HG03103 (cell line): ENCODE results near the gene TESPA1.
A peak's percentile ranks its signal among the peaks of the same experiment; 100 is the strongest.
"Not testable (repeated sequence)": the region's sequence is repeated elsewhere in the genome, so short reads cannot be mapped to it uniquely, and the experiment has no call there.

Experiments used
- ATAC-seq: cut with Tn5 transposase; IDR thresholded peaks from one replicate; pipeline ENCODE4 v1.9.1; 2021; ENCODE audit warnings: low read depth; ENCODE audit not compliant: unreplicated experiment

Gene TESPA1

DNA sequence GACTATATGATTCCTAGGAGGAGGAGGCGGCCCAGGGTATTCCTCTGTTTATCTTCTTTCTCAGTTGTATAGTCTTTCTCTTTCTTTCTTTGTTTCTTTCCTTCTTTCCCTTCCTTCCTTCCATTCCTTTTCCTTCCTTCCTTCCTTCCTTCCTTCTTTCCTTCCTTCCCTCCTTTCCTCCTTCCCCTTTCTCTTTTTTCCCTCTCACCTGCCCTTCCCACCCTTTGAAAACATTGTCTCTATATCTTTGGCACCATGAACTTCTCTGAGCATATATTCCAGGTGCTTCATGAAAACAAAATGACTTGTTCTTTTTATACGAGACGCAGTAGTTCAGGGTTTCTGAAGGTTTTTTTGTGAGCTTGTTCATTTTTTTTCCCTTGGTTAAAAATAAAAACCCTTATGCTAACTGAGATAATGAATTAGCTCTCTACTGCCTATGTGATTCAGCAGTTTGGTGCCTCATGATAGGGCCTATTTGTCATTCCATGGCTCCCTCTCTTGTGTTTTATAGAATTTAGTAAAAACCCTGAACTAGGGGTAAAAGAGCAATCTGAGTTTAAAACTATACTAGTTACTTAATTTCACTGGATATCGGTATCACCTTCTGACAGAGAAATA, 3.2 kb upstream of the TESPA1 start:
- ATAC-seq, result no peak

GRCh38 chr12:54986773-54987172, 2.2 kb upstream of the TESPA1 start:
- not testable (repeated sequence) for ATAC-seq

DNA sequence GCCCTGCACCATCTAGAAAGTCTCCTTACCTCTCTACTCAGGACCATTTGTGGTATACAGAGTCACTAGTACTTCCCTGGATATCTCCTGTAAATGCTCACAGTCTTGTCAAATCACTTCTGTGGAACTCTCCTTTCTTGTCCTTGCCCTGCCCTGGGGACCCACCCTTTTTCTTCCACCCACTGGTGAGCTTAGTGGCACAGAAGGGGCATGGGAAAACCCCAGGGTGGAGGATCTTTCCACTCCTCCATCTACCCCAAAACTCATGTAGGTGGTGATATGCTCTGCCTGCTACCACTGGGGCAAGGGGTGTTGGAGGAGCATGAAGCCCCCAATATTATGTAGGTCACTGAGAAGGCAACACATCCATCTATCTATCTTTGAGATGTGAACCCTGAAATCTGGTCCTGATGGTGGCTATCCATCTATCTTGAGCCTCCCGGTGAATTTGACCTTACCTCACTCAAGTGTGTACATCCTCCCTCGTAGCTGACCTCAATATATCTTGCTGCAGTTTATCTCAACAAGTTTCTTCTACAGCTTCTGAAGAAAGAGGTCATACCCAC, 943 bp downstream of the TESPA1 start:
- no peak for ATAC-seq

DNA sequence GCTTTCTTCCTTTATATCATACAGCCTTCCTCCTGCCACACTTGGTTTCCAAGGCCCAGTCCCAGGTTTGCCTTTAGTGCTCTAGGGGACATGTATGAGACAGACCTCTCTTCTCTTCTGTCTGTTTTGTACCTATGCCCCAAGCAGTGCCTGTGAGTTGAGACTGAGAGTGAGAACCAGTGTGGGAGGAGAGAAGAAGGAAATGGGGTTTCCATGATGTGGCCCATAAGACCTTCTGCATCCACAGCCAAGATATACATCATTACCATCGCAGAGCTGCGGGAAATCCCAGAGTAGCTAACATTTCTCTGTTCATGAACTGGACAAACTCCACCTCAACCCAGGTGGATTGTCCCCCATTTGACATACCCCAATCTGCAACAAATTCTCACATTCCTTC, 2.8 kb downstream of the TESPA1 start:
- no peak for ATAC-seq

DNA sequence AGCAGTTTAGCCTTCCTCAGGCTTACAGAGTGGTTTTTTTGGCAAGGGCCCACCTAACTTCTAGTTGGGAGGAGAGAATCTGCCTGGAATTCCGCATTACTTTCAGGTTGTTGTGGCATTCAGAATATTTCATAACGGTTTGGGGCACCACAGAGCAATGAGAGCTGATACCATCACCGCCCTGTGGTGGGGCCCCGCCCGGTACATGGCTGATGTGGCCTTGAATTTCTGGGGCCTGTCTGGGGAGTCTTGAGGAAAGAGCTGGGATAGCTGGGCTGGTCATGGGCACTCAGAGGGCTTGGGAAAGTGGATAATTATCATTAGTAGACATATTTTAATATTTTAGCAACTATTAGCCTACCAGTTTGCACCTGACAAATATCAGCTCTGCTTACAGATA, 4.2 kb downstream of the TESPA1 start:
- no peak for ATAC-seq

- no peak for ATAC-seq
These were observed 6.7 kb downstream of the TESPA1 start for GRCh38 chr12:54977857-54978256.

- no peak for ATAC-seq
These were observed 7.4 kb downstream of the TESPA1 start for GRCh38 chr12:54977155-54977554.

- ATAC-seq, result no peak
These were observed 8.7 kb downstream of the TESPA1 start for GRCh38 chr12:54975875-54976274.

DNA sequence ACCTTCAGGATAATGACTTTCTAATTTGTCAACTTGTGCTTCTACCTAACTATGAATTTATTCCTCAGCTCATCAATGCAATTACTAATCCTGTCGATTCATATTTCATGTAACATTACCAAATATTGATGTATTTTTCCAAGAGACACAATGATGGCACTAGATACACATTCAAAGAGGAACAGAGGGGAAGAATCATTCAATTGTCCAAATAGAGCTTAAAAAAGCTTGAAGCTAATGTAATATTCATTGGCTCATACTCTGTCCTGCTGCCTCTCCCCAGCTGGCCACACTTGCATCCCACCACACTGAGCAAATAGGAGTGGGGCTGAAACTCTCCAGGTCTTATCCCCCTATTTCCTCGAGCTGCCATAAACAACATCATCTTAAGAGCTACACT, 9.3 kb downstream of the TESPA1 start:
- no peak for ATAC-seq

GRCh38 chr12:54974279-54974678, 10.3 kb downstream of the TESPA1 start:
- ATAC-seq, result no peak

GRCh38 chr12:54973556-54973955, 11.0 kb downstream of the TESPA1 start:
- no peak for ATAC-seq

DNA sequence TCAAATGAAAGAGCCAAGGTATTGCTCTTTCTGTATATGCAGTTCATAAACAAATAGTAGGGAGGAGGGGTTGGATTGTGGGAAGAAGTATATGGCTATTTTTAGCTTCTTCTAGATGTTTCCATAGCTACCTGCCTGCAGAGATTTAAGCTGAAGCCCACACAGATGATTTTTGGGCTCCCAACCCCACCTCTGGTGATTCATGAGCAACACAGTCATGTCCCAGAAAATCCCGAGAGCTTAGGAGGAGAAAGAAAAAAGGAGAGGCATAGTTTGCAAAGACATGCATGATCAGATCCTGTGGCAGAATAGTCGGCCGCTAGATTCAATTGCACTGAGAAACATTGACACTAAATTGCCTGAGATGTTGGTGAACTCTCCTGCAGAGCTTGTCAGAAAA, 13.8 kb downstream of the TESPA1 start:
- no peak for ATAC-seq

DNA sequence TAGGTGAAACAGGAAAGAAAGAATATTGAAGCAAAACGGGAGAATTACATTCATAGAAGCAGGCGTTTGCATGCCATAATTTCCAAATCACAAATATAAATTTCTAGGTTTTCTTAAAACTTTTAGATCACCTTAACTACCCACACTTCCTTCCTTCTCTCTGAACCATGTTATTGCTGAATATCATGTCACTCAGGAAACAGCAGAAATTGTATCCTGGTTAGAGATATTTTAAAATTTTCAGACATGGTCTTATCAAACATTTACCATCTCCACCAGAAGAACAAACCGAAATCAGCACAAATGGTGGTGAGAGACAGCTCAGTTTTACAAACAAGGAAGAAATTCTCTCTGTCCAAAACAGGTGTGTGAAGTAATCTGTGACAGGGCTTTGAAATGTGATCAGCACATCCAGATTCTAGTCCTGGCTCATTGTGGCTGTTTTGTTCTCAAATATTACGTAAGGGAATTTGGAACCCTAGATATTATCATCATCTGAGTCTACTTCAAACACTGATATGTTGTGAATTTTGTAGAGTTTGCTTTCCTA, 16.3 kb downstream of the TESPA1 start:
- no peak for ATAC-seq

DNA sequence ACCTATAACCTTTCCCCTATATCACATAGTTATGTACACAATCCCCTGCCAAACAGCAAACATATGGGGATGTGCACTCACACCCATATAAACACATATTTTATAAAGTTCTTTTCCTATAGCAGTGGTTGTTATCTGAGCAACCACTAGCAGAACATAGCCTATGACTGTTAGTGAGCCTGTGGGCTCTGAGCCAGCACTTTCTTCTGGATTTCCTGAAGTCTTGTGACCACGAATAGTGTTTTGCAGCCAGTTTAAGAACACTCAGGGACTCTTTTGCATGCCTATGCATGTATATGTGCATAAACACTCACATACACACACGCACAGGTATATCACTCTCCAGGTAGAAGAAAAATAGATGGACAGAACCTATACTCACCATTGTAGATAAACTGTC, 17.1 kb downstream of the TESPA1 start:
- ATAC-seq, result no peak

DNA sequence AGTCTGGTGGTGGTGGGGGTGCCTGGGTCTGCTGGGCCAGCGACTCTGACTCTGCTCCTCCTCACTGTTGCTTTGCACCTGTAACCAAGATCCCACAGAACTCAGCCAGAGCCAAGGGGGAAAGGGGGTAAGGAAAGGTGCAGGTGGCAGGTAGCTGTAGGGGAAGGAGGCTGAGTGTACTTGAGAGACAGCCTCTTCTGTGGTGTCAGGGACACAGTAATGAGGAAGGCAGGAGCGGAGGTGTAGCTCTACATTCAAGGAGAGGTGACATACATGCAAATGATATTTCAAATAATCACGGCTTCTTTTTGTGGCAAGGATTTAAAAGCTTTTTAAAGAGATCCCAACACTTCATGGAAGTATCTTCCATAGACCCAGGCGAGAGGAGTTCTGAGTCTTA, 23.4 kb downstream of the TESPA1 start:
- no peak for ATAC-seq

GRCh38 chr12:54959291-54960018, 25.1 kb downstream of the TESPA1 start:
- peak; percentile 68 for ATAC-seq

DNA sequence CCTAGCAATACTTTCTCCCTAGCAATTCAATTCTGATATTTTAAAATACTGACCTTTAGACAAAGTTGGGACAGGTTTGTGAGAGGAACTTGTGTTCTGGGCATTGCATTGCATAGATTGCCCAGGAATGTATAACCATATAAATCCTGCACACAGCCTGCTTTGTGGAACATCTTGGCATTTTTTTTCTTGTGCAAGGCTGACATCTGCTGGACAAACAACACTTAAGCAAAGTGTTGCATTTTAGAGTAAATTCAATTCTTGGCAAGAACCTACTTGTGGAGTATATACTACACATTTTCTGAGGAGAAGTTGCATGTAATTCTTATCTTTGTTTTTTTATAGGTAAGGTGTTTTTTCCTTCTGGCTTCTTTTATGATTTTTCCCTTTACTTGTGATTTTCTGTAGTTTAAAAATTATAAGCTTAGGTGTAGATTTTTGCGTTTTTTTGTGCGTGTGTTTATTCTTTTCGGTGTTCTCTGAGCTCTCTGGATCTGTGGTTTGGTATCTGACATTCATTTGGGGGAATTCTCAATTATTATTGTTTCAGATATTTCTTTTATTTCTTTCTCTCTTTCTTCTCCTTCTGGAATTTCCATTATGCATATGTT, 26.4 kb downstream of the TESPA1 start:
- ATAC-seq, result no peak

DNA sequence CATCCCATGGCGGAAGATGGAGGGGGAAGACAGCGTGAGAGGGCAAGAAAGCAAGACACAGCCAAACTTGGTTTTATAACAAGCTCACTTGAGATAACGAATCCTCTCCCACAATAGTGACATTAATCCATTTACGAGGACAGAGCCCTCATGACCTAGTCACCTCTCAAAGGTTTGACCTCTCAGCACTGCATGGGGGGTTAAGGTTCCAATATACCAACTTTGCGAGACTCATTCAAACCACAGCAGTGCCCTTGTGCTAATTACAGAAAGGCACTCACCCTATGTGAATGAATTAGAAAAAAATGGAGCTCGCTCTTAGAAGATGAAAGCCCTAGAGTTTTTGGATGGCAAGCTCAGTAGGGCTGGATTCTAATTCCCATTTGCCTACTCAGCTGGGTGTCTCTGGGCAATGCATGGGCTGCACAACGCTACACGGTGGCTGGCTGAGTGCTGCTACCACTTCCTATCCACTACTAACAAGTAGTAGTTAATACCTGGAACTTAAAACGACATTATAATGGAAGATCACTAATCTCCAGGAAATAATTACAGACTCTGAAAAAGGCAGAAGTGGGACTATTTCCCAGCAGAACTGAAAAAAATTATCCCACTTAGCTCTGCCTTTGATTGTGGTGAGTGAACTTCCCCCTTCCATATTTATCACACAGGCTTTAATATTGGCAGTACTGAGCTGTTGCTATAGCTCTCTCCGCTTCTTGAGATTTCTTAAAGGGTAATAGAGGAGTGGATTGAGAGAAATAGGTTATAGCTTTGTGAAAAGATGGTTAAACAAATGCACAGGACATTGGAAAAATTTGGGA, 27.5 kb downstream of the TESPA1 start:
- no peak for ATAC-seq

DNA sequence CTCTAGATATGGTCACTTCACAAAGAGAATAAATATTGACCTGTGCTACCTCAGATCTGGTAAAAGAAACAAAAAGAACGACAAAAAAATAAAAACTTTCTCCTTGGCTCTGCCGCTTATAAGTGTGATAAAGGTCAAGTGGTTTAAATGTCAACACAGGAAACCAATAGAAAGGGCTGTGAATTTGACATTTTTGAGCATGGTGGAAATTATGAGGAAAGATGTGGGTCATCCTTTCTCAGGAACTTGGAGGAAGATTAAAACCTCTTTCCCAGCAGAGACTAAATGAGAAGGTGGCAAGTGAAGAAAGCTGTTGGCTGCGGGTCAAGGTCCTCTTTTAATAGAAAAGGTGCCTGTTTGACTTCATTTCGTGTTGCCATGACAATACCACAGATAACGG, 28.2 kb downstream of the TESPA1 start:
- ATAC-seq, result no peak

- no peak for ATAC-seq
These were observed 29.8 kb downstream of the TESPA1 start for GRCh38 chr12:54954801-54955200.

DNA sequence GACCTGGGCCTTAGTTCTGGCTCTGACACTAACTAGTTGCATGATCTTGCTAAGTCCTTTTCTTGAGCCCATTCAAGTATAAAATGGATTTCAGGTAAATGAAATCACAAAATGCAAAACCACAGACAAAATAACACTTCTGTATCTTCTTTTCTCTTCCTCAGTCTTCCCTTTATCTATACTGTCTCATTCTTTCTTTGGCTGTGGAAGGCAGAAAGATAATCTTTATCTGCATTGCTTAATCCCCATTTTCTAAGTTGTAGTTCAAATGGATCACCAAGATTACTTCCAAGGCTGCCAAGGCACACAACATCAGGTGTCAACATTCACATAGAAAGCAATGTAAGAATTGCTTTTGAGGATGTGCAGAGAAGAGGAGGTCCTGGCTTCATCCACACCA, 30.3 kb downstream of the TESPA1 start:
- no peak for ATAC-seq
